Loucy (cell line): ENCODE results near the gene CIDEA.

Experiments
- CTCF ChIP-seq: fragments of 200-600 bp; sonication (generic); conservative IDR thresholded peaks from 2 replicates; pipeline ENCODE4 v1.5.1; 2014; ENCODE audit warnings: mild to moderate bottlenecking, antibody characterized with exemption, low read length
- EZH2phosphoT487 ChIP-seq: fragments of 200-600 bp; IDR thresholded peaks from 2 replicates; pipeline ENCODE4 v1.6.1; 2018; ENCODE audit warnings: antibody characterized with exemption, mild to moderate bottlenecking, moderate library complexity, borderline replicate concordance

GRCh38 chr18:12308386-12309100 lies 54.4 kb downstream of the CIDEA start:
- TF ChIP-seq CTCF (no peak), EZH2phosphoT487 (no peak)
